ENCODE measurements around the gene GMNN.
"Not testable (repeated sequence)": the region's sequence is repeated elsewhere in the genome, so short reads cannot be mapped to it uniquely, and the experiment has no call there.

Gene GMNN

GRCh38 chr6:24763578-24763977, 11.2 kb upstream of the GMNN start:
- DNase-seq, result no peak

- DNase-seq, result not testable (repeated sequence)
These were observed 9.6 kb upstream of the GMNN start for GRCh38 chr6:24764833-24765828.

GRCh38 chr6:24765968-24766367, 8.8 kb upstream of the GMNN start:
- not testable (repeated sequence) for DNase-seq

- DNase-seq, result peak; percentile 48
These were observed 7.9 kb upstream of the GMNN start for GRCh38 chr6:24766680-24767462.

- DNase-seq, result no peak
These were observed 6.4 kb upstream of the GMNN start for GRCh38 chr6:24768361-24768760.

- DNase-seq, result peak; percentile 46
These were observed 852 bp downstream of the GMNN start for GRCh38 chr6:24775520-24776058.

GRCh38 chr6:24777227-24777626, 2.5 kb downstream of the GMNN start:
- no peak for DNase-seq

- no peak for DNase-seq
These were observed 3.4 kb downstream of the GMNN start for GRCh38 chr6:24778121-24778520.

GRCh38 chr6:24778878-24779277, 4.1 kb downstream of the GMNN start:
- DNase-seq, result no peak

- DNase-seq, result no peak
These were observed 4.8 kb downstream of the GMNN start for GRCh38 chr6:24779416-24780016.

- no peak for DNase-seq
These were observed 5.5 kb downstream of the GMNN start for GRCh38 chr6:24780206-24780605.

- peak; percentile 25 for DNase-seq
These were observed 13.4 kb downstream of the GMNN start for GRCh38 chr6:24788031-24788665.

- no peak for DNase-seq
These were observed 20.4 kb downstream of the GMNN start for GRCh38 chr6:24795106-24795505.

GRCh38 chr6:24796616-24797290, 22.0 kb downstream of the GMNN start:
- no peak for DNase-seq

- DNase-seq, result no peak
These were observed 23.0 kb downstream of the GMNN start for GRCh38 chr6:24797596-24798216.

GRCh38 chr6:24798740-24799540, 24.2 kb downstream of the GMNN start, which contains the start of gene ARMH2:
Gene ARMH2, minus strand, starts transcription at chr6:24798917. Its CDS starts 60 bp downstream, at chr6:24798857.
- DNase-seq, result no peak

- no peak for DNase-seq
These were observed 24.8 kb downstream of the GMNN start for GRCh38 chr6:24799541-24799915.

GRCh38 chr6:24802271-24803059, 27.7 kb downstream of the GMNN start:
- DNase-seq, result no peak

- DNase-seq, result no peak
These were observed 32.8 kb downstream of the GMNN start for GRCh38 chr6:24807584-24807983.

GRCh38 chr6:24809728-24810127, 35.0 kb downstream of the GMNN start:
- DNase-seq, result no peak

Data from activated CD4-positive, alpha-beta T cell treated with anti-CD3 and anti-CD28 coated beads, Interleukin-2, Interleukin-6, amounts not matched to agents 100 ng/mL and 50 ng/mL, durations not matched to agents 16 hours and 8 hours (primary cell).